GM19468 (cell line): ENCODE data around the gene ZEB1.
"Not testable (repeated sequence)": the region's sequence is repeated elsewhere in the genome, so short reads cannot be mapped to it uniquely, and the experiment has no call there.

Source experiments
- ATAC-seq: cut with Tn5 transposase; IDR thresholded peaks from one replicate; pipeline ENCODE4 v1.9.1; 2021; ENCODE audit warnings: mild to moderate bottlenecking, moderate library complexity, moderate number of reproducible peaks; ENCODE audit not compliant: unreplicated experiment; ENCODE audit errors: extremely low read depth

ZEB1 gene

DNA sequence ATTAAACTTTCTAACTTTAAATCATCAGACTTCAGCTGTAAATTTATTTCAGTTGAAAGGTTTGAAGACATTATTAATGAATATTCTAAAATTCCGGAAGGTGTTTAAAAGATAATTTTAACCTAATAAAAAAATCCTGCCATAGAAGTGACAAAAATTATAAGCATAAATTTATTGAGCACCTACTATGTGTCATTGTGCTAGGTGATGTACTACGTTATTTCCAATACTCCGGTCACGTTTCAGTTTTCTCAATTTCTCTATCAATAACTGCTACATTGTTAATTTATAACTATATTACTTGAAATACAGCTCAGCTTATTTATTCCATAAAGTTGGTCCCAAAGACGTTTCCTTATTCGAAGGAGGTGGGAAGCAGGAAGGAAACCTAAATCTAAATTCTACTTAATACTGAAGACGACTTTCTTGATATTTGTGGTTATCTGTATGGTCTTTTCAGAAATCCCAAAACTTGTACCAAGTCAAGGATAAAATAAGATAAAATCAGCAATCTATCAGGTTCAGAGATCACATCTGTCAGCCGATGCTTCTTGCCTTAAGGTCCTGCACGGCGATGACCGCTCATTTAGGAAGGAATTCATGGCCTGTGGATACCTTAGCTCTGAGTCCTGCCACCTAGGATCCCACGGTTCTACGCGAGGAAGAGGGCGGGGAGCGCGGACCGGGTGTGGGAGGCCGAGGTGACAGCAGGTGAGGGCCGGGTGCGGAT lies 1.2 kb upstream of the ZEB1 start:
- no peak for ATAC-seq

DNA sequence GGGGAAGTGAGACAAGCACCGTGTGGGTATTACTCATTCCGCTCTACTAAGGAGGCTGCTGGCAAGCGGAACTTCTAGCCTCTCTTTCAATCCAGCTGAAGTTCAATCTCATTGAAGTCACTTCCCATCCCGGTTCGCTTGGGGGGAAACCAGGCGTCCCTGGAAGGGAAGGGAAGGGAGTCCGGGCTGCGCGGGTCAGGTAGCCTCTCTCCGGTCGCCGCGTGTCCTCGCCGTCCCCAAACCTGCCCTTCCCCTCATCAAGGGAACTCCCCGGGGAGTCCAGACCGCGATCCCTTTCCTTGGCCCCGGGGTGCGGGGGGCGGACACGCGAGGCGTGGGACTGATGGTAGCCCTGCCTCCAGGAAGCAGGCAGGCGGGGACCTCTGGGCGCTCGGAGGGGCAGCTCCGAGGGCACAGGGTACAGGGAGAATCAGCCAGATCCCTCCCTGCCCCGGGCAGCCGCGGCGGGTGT lies 598 bp upstream of the ZEB1 start:
- ATAC-seq, result peak; percentile 48

DNA sequence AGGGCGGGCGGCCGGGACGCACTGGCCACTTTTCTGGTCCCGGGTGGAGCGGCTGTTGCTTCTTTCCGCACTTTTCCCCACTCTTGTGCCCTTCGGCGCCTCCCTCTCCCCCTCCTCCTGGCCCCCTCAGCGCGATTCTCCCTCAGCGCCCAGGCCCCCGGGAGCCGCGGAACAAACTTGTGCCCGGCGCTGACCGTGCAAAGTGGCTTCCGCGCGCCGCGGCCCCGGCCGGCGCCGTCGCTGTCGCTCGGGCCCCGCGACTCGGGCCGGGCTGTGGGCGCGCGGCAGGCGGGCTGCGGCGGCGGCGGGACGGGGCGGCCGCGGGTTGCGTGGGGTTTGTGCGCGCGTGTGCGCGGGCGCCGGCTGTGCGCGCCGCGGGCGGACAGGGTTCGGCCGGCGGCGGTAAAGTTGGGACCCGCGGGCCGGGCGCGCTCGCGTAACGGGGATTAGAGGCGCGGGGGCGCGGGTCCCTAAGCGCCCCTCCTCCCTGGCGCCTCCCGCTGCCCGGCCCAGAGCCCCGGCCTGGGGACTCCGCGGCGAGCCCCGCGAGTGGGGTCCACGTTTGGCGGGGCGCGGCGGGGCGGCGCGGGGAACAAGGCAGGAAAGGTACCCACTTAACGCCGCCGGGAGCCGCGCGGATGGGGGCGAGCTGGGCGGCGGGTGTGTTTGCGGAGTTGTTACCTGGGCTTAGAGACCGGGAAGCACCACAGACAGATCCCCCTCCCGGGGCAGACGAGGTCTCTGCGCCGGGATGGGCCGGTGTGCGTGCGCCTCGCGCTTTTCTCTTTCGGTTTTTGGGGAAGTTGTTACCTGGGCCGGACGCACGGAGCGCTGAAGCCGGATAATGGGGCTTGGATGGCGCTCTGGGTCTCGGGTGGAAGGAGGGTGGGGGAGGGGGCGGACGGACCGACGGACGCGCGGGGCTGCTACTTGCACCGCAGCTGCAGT lies 860 bp downstream of the ZEB1 start:
- no peak for ATAC-seq

DNA sequence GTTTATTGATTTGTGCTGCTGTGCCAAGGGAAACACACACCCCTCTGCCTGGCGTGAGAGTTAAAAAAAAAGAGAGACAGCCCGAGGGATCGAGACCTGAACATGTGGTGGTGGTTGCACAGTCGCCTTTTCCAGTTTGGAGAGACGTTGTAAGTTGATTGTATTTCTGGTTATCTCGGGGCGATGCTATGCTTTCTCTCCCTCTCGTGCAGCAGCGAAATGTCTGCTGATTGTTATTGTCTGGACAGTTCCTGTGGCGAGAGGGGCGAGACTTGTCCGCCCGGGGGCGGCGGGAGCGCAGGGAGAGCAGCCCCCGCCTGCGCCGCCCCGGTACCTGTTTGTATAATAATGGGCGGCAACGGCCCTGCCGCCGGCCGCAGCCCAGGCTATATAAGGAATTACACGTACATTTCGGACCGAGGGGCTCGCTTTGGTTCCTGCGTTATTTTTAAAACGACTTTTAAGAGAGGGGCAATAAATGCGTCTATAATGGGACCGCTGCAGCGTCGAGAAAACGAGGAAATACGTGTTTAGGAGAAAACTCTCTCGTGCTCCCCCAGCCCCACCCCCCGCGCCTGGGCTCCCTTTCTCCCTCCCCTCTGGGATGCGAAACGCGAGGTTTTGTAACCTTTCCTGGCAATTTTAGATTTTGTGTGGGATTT lies 1.7 kb downstream of the ZEB1 start:
- ATAC-seq, result no peak

GRCh38 chr10:31321396-31321941 lies 2.5 kb downstream of the ZEB1 start:
- no peak for ATAC-seq

DNA sequence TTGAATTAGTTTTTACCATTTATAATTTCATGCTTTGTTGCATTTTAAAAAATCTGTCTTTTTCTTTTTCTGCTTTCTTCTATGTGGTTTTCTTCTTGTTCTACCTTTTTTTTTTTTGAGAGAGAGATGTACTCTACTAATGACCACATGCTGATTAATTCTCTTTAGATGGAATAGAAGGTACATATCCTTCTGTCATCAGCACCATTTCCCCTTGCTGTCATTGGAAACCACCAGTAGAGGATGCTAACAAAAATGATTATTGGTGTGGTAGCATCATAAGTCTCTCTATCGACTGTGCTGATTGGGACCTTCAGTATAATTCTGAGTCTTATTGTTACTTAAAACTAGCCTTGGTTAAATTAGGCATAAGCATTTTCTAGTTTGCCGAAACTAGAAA lies 3.6 kb downstream of the ZEB1 start:
- no peak for ATAC-seq

DNA sequence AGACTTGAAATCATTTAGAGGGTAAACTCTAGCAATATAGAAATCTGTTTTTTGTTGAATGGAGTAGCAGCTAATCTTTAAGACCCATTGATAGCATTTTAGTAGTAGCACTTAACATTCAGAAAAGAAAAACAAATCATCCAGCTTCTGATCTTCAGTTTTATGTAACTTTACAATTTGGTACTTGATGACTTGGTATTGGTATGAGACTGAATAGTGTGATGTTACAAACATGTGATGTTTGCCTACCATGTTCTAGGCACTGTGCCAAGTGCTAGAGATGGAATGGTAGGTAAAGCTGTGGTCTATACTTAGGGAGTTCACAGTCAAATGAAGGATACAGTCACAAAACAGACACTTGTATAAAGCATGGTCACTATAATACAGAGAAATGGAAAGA lies 21.3 kb downstream of the ZEB1 start:
- no peak for ATAC-seq

GRCh38 chr10:31341552-31341951 lies 22.5 kb downstream of the ZEB1 start:
- ATAC-seq, result no peak

- no peak for ATAC-seq
Measured at GRCh38 chr10:31343009-31343408, 24.0 kb downstream of the ZEB1 start.

GRCh38 chr10:31343551-31343950 lies 24.5 kb downstream of the ZEB1 start:
- no peak for ATAC-seq

DNA sequence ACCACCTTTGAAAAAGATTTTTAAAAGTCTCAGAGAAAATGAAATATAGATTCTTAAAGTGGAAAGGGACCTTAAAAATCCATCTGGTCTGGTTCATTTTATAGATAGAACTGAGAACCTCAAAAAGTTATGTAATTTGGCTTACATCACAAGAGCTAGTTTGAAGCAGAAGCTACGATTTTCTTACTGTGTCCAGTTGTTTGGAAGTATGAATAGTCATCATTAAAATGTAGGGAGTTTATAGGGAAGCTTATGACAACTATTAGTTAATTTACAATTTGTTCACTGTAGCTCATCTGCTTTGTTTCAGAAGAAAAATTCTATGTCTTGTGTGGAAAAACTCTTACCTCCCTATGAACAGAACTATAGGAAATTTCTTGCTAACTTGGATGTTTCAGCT lies 26.9 kb downstream of the ZEB1 start:
- no peak for ATAC-seq

DNA sequence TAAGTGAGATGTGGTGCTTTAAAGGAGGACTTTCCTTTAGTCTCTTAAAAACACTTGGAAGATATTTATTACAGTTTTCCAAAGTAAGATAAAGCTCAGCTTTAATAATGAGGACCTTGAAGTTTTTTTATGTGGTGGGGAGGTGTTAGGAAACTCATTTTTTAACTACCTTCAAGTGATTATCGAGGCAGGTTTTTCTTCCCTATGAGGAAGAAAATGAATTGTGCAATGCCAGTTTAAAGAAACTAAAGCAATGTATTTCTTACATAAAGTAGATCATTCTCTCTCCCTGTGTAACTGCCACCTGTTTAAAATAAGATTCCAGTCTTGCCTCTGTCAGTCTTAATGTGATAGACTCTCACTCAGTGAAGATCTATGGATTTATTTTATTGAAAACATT lies 27.9 kb downstream of the ZEB1 start:
- ATAC-seq, result no peak

GRCh38 chr10:31347705-31348104 lies 28.7 kb downstream of the ZEB1 start:
- no peak for ATAC-seq

GRCh38 chr10:31350891-31351290 lies 31.9 kb downstream of the ZEB1 start:
- ATAC-seq, result no peak

DNA sequence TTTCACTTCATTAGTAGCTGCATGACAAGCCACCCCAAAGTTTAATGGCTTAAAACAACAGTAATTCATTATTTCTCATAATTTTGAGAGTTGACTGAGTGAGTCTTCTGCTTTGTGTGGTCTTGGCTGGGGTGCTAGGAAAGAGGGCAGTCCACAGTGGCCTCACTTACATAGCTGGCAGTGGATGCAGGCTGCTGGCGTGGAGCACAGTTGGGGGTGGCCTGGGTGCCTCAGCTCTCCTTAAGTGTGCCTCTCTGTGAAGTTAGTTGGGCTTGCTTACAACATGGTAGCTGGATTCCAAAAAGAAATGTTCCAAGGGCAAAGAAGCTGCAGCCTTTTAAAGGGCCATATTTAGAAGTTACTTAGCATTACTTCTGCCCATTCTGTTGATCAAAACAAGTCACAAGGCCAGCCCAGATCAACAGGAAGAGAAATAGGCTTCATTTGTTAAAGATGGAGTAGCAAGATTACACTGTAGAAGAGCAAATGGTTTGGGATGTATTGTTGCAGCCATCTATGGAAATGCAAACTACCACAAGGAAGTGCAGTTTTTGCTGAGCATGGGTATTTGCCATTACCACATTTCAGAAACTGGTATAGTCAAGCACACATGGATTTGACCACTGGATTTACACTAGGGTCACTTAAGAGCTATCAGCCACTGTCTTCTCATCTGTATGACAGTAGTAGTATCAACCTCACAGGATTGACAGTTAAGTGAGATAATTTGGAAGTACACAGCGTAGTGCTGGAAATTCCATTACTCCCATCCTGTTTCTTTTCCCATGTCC lies 33.6 kb downstream of the ZEB1 start:
- no peak for ATAC-seq

DNA sequence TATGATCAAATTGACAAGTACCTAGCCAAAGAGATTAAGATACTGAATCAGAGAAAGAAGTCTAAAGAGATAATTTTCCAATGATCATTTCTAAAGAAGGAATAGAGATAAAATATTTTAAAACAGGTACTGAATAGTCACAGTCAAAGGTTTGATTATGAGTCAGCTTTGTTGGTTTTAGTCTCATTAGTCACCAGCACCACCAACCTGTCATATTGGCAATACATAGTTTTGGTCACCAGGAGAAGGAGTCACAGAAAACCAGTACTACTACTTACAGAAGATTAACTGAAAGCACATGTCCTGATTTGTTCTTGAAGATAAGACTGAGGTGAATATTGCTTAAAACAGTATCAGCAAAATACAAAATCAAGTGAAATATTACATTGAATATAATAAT lies 34.6 kb downstream of the ZEB1 start:
- peak; percentile 65 for ATAC-seq

- no peak for ATAC-seq
Measured at GRCh38 chr10:31358688-31359330, 39.8 kb downstream of the ZEB1 start.

GRCh38 chr10:31359979-31360378 lies 41.0 kb downstream of the ZEB1 start:
- no peak for ATAC-seq

DNA sequence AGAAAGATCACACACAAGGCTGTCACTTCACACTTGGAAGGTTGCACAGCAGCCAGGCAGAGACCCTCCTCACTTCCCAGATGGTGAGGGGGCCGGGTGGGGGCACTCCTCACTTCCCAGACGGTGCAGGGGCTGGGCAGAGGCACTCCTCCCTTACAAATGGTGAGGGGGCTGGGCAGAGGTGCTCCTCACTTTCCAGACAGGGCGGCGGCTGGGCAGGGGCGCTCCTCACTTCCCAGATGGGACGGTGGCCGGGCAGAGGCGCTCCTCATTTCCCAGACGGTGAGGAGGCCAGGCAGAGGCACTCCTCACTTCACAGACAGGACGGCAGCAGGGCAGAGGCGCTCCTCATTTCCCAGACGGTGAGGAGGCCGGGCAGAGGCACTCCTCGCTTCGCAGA lies 42.5 kb downstream of the ZEB1 start:
- ATAC-seq, result not testable (repeated sequence)
